Osteoblast (primary cell): ENCODE results near the gene COMMD1. TPM values are rescaled to one million over a fixed set of nuclear protein-coding genes. Genes with fewer than 3 reads are reported as not detected.

ENCODE experiments used
- DNase-seq: peaks from one replicate; pipeline ENCODE4 v3.0.0; 2011; ENCODE audit warnings: low spot score, mixed read lengths; ENCODE audit not compliant: insufficient read length; ENCODE audit errors: missing footprints
- H2AFZ ChIP-seq: 2 replicates; pipeline ENCODE4 v1.6.0; 2011; ENCODE audit warnings: mild to moderate bottlenecking, low read length
- H3K27ac ChIP-seq: 2 replicates; pipeline ENCODE4 v1.5.1; 2011; ENCODE audit warnings: mild to moderate bottlenecking, low read depth, low read length, moderate library complexity
- H3K27me3 ChIP-seq: 2 replicates; pipeline ENCODE4 v1.6.0; 2012; ENCODE audit warnings: mild to moderate bottlenecking, control low read depth, inconsistent platforms, low read length, moderate library complexity; ENCODE audit not compliant: insufficient read depth
- H3K36me3 ChIP-seq: 2 replicates; pipeline ENCODE4 v1.5.1; 2011; ENCODE audit warnings: mild to moderate bottlenecking, low read length, control low read depth, moderate library complexity; ENCODE audit not compliant: insufficient read depth
- H3K4me1 ChIP-seq: 2 replicates; pipeline ENCODE4 v1.5.1; 2011; ENCODE audit warnings: mild to moderate bottlenecking, low read length, control low read depth, moderate library complexity; ENCODE audit not compliant: insufficient read depth
- H3K4me2 ChIP-seq: 2 replicates; pipeline ENCODE4 v1.6.0; 2011; ENCODE audit warnings: mild to moderate bottlenecking, low read length; ENCODE audit not compliant: insufficient read depth
- H3K4me3 ChIP-seq: fragments of 200-600 bp; sonication (generic); 3 replicates; pipeline ENCODE4 v1.5.1; 2012; ENCODE audit warnings: mild to moderate bottlenecking, low read length, inconsistent platforms; ENCODE audit not compliant: insufficient read depth
- H3K79me2 ChIP-seq: 2 replicates; pipeline ENCODE4 v1.6.0; 2012; ENCODE audit warnings: mild to moderate bottlenecking, low read length, control low read depth, inconsistent platforms; ENCODE audit not compliant: insufficient read depth
- H3K9me3 ChIP-seq: 2 replicates; pipeline ENCODE4 v1.5.1; 2011; ENCODE audit warnings: low read depth, low read length, control low read depth
- H4K20me1 ChIP-seq: 2 replicates; pipeline ENCODE4 v1.6.0; 2012; ENCODE audit warnings: mild to moderate bottlenecking, low read length, control low read depth; ENCODE audit not compliant: insufficient read depth
- total RNA-seq: library from RNA; depleted of rRNA; stranded (reverse); fragments of >200 nt; gene quantifications from 2 replicates; pipeline ENCODE4 v1.2.3, GENCODE V29; 2012
- TF ChIP-seq, protein P1 (sequence below): IDR thresholded peaks from 2 replicates; pipeline ENCODE4 v1.5.1; 2011; ENCODE audit warnings: mild to moderate bottlenecking, low read depth, low read length, moderate library complexity; ENCODE audit errors: extremely low read depth

COMMD1 gene
- total RNA-seq, 1 donor: 51.8 TPM

DNA sequence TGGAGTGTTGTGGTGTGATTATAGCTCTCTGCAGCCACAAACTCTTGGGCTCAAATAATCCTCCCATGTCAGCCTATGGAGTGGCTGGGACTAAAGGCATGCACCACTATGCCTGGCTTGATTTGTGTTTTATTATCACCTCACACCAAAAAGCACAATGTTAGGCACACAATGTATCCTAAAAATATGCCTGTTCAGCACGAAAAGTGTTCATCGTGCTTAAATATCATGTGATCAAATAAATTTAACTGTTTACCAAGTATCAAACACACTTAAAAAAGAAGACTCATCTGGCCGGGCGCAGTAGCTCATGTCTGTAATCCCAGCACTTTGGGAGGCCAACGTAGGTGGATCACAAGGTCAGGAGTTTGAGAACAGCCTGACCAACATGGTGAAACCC is 22.6 kb upstream of the COMMD1 start:
- TF ChIP-seq, protein P1, sequence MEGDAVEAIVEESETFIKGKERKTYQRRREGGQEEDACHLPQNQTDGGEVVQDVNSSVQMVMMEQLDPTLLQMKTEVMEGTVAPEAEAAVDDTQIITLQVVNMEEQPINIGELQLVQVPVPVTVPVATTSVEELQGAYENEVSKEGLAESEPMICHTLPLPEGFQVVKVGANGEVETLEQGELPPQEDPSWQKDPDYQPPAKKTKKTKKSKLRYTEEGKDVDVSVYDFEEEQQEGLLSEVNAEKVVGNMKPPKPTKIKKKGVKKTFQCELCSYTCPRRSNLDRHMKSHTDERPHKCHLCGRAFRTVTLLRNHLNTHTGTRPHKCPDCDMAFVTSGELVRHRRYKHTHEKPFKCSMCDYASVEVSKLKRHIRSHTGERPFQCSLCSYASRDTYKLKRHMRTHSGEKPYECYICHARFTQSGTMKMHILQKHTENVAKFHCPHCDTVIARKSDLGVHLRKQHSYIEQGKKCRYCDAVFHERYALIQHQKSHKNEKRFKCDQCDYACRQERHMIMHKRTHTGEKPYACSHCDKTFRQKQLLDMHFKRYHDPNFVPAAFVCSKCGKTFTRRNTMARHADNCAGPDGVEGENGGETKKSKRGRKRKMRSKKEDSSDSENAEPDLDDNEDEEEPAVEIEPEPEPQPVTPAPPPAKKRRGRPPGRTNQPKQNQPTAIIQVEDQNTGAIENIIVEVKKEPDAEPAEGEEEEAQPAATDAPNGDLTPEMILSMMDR: no peak

DNA sequence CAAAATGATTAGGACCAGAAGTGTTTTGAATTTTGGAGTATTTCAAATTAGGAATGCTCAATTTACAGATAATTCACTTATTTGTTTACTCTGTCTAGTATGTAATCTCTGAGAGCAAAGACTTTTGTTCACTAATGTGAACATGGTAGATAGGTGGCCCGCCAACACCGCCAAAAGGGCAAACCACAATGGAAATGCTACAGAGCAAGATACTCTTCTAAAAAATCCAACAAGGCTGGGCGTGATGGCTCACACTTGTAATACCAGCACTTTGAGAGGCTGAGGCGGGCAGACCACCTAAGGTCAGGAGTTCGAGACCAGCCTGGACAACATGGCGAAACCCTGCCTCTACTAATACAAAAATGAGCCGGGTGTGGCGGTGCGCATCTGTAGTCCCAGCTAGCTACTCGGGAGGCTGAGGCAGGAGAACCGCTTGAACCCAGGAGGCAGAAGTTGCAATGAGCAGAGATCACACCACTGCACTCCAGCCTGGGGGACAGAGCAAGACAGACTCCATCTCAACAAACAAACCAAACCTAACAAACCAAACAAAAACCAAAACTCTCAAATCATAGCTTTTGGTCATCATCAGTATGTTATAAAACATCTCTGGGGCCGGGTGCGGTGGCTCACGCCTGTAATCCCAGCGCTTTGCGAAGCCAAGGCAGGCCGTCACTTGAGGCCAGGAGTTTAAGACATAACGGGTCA is 19.4 kb upstream of the COMMD1 start:
- Histone ChIP-seq H4K20me1 (peaks cover 38% of the 10 kb centered on the region), H3K27me3 (no peaks in the 10 kb centered on the region), H3K79me2 (peaks cover 54% of the 10 kb centered on the region), H3K9me3 (no peaks in the 10 kb centered on the region), H2AFZ (no peak overlapping the region), H3K4me2 (peak overlapping the region; percentile 91), H3K27ac (no peak overlapping the region), H3K36me3 (peaks cover 41% of the 10 kb centered on the region), H3K4me1 (peaks cover 8% of the 10 kb centered on the region), H3K4me3 (peak overlapping the region; percentile 100)
- TF ChIP-seq, protein P1: no peak
- no peak for DNase-seq

More for the DNA sequence above, 22.6 kb upstream of the COMMD1 start:
- peaks cover 71% of the 10 kb centered on the region for H3K36me3 ChIP-seq
- H3K27ac ChIP-seq: no peak overlapping the region
- H3K4me1 ChIP-seq: peaks cover 8% of the 10 kb centered on the region
- H3K9me3 ChIP-seq: no peaks in the 10 kb centered on the region
- no peak for DNase-seq
- H3K79me2 ChIP-seq: peaks cover 61% of the 10 kb centered on the region
- peaks cover 38% of the 10 kb centered on the region for H4K20me1 ChIP-seq
- no peak overlapping the region for H3K4me3 ChIP-seq
- no peak overlapping the region for H3K4me2 ChIP-seq
- H2AFZ ChIP-seq: no peak overlapping the region
- no peaks in the 10 kb centered on the region for H3K27me3 ChIP-seq

DNA sequence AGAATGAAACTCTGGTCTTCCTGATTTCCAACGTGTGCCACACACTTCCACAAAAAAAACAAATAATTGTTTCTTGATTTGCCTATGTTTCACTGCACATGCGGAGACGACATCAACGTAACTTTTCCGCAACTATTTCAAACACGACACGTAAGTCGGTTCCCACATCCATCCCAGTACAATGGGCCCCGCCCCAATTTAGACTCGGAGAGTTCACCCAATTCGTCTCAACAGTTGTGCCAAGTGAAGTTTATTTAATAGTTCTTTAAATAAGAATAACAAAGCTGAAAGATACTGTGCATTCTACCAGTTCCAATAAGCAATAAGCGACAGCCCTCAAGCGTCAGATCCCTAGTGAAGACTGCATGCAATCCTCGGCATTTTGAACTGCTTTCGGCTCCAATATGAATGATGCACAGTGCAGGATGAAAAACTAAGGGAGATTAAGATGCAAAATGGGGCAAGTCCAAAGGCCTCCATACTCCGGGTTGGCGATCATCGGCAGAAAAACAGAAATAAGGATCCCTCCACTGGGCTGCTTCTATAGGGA is 17.7 kb upstream of the COMMD1 start:
- no peak for DNase-seq

More for the DNA sequence above, 17.7 kb upstream of the COMMD1 start:
- Histone ChIP-seq H3K4me1 (peaks cover 8% of the 10 kb centered on the region), H3K27ac (peak overlapping the region; percentile 99), H3K36me3 (peaks cover 24% of the 10 kb centered on the region), H3K27me3 (no peaks in the 10 kb centered on the region), H2AFZ (peak overlapping the region; percentile 94), H3K9me3 (no peaks in the 10 kb centered on the region), H3K4me2 (peak overlapping the region; percentile 91), H4K20me1 (peaks cover 38% of the 10 kb centered on the region), H3K4me3 (peak overlapping the region; percentile 100), H3K79me2 (peaks cover 52% of the 10 kb centered on the region)
- TF ChIP-seq, protein P1: no peak
